ENCODE data around the gene TIA1.
A peak's percentile ranks its signal among the peaks of the same experiment; 100 is the strongest.
"Not testable (repeated sequence)": the region's sequence is repeated elsewhere in the genome, so short reads cannot be mapped to it uniquely, and the experiment has no call there.

Gene TIA1, protein sequence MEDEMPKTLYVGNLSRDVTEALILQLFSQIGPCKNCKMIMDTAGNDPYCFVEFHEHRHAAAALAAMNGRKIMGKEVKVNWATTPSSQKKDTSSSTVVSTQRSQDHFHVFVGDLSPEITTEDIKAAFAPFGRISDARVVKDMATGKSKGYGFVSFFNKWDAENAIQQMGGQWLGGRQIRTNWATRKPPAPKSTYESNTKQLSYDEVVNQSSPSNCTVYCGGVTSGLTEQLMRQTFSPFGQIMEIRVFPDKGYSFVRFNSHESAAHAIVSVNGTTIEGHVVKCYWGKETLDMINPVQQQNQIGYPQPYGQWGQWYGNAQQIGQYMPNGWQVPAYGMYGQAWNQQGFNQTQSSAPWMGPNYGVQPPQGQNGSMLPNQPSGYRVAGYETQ

DNA sequence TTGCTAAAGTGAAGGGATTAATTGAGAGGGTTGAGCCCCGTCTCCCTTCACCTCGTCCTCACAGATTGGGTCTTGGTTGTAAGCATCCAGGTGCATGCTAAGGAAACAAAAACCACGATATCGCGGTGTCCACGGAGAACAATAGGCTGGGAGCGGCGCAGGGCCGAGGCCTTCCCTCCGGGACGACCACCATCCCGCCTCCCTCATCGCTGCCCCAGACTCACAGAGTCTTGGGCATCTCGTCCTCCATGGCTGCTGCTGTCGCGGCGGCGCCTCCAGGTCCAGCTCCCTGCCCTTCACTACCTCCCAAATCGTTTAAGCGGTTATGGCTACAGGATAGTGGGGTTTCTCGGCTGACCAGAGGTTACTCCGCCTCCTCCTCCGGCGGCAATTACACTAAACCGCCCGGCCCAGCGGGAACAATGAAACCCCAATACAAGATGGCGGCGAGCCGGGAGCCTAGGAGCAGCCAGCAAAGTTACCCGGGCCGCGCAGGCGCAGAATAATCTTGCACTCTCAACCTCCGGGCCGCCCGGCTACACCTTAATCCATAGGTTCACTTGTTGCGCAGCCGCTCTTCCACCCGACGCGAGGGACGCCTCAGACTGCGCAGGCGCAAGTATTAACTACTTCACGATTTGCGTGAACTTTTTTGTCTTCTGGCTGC is at the start of gene TIA1:
Gene TIA1 (minus strand): TSS at position 448 of the 667 bp plus-strand sequence. CDS start 198 bp downstream, at position 250.
- peak; percentile 99 for DNase-seq

DNA sequence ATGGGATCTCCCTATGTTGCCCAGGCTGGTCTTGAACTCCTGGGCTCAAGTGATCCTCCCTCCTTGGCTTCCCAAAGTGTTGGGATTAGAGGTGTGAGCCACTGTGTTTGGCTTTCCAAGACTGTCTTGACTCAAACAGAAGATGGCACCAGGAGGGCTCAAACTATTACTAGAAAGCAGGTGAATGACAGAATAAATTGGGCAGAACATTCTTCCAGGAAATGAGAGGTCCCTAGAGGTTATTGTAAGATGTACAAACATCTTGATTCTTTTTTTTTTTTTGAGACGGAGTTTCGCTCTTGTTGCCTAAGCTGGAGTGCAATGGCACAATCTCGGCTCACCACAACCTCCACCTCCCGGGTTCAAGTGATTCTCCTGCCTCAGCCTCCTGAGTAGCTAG is 49.4 kb upstream of the TIA1 start:
- DNase-seq, result not testable (repeated sequence)

DNA sequence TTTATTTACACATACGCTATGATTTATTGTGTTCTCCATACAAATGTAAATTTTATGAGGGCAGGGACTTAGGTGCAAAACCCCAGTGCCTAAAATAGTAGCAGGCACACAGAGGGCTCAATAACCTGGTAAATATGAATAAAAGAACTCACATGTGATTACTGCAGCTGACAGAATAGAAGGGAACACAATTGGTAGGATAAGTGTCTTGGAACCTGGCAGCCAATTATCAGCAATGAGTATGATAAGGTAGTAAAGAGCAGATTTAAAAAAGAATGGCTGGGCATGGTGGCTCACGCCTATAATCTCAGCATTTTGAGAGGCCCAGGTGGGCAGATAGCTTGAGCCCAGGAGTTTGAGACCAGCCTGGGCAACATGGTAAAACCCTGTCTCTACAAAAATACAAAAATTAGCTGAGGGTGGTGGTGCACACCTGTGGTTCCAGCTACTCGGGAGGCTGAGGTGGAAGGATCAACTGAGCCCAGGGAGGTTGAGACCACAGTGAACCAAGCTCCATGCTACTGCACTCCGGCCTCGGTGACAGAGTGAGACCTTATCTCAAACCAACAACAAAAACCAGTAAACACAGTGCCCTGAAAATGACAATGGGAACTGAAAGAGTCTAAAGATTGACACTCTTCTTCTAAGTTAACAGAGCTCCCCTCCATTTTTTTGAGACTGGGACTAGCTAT is 35.2 kb upstream of the TIA1 start:
- DNase-seq, result no peak

DNA sequence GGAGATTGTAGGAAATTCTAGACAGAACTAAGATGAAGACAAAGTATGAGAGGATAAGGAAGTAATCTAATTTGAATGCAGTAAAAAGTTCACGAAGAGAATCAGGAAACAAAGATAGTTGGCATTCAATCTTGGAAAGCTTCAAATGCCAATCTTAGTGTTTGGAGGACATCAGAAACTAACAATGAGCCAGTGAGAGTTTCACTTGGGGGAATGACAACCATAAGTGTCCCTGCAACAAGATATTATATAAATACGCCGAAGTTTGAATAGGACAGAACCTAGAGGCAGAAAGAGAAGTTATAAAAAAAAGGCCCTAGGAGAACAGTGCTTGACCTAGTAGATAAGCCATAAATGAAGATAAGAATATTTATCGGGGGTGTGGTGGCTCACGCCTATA is 34.0 kb upstream of the TIA1 start:
- no peak for DNase-seq

DNA sequence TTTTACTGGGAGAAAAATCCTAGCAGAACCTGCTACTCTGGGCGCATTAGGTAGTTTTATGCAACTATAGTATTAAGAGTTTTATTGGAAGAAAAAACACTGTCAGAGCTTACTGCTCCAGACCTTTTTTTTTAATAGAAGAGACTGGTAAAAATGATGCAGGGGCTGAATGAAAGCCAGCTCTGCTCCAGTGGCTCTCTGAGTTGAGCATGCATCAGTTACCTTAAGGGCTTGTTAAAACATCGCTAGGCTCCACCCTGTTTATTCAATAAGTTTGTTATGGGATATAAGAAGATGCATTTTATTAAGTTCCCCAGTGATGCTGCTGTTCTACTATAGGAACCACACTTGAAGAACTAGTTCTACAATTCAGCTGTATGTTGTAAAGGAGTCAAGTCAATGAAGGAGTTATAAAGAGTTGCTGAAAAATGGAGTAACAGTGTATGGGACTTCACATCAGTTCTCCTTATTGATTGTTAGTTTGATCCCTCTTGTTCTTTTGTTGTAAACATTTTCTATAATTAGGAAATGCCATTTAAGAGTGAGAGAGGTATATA is 31.9 kb upstream of the TIA1 start:
- DNase-seq, result no peak

DNA sequence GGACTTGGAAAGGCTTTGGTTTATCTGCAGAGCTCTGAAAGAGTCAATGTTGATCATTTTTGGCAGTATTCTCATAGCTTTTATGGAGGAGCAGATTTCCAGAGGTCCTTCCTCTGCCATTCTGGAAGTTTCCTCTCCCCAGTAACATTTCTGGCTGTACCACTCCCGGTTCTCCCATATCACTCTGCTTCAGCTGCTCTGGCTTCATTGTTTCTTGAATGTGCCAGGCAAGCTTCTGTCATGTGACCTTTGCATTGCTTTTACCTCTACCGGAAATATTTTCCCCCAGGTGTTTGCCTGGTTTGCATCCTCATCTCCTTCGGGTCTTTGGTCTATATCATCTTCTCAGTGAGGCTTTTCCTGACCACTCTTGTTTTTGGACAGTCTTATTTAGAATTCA is 21.9 kb upstream of the TIA1 start:
- DNase-seq, result no peak

DNA sequence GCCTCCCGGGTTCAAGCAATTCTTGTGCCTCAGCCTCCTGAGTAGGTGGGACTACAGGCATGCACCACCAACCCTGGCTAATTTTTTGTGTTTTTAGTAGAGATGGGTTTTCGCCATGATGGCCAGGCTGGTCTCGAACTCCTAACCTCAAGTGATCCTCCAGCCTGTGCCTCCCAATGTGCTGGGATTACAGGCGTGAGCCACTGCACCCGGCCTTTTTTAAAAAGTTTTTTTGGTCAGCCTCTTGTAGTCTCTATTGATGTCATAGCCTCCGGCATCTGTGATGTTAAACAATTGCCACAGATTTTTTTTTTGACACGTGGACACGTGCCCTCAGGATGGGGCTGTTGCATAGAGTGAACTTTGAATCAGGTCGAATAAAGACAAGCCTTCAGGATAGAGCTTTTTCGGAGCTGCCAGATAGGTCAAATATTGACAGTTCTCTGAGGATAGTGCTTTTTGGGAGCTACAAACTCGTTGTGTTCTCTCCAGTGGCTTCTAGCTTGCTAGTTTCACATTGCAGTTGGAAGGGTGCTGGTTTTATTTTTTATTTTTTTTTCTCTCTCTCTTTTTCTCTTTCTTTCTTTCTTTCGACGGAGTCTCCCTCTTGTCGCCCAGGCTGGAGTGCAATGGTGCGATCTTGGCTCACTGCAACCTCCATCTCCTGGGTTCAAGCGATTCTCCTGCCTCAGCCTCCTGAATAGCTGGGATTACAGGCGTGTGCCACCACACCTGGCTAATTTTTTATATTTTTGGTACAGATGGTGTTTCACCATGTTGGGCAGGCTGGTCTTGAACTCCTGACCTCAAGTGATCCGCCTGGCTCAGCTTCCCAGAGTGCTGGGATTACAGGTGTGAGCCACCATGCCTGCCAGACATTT is 21.2 kb upstream of the TIA1 start:
- not testable (repeated sequence) for DNase-seq

DNA sequence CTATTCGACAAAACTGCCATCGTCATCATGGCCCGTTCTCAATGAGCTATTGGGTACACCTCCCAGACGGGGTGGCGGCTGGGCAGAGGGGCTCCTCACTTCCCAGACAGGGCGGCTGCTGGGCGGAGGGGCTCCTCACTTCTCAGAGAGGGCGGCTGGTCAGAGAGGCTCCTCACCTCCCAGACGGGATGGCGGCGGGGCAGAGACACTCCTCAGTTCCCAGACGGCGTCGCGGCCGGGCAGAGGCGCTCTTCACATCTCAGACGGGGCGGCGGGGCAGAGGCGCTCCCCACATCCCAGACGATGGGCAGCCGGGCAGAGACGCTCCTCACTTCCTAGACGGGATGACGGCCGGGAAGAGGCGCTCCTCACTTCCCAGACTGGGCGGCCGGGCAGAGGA is 18.5 kb upstream of the TIA1 start:
- DNase-seq, result not testable (repeated sequence)

DNA sequence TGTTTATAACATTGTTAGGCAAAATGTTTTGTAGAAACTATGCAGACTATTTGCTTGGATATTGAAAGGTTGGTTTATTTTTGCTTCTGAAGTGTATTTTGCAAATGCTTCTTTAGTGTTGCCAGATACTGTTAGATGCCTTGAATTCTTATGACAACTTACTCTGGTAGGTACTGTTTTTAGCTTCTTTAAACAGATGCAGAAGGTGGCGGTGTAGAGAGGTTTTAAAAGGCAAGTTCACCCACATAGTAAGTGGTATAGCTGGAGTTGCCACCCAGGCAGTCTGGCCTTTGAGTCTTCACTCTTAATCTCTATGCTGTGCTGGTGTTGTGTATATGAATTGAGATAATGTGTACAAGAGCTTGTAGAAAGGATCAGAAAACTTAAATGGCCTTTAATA is 13.1 kb upstream of the TIA1 start:
- no peak for DNase-seq

DNA sequence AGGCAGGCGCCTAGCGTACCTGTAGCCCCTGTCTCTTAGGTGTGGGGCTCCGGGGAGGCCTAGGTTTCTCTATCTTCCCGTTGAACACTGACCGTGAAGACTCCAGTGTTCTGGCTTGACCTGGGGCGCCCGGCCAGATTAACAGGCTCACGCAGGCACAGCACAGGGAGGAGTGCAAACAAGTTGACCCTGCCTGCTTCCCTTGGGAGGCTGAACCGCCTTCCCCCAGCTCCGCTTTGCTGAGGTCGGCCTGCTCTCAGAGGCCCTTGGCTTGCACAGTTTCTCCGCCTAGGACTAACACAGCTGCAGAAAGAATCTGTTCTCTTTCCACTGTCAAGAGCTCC is 10.1 kb upstream of the TIA1 start:
- no peak for DNase-seq

DNA sequence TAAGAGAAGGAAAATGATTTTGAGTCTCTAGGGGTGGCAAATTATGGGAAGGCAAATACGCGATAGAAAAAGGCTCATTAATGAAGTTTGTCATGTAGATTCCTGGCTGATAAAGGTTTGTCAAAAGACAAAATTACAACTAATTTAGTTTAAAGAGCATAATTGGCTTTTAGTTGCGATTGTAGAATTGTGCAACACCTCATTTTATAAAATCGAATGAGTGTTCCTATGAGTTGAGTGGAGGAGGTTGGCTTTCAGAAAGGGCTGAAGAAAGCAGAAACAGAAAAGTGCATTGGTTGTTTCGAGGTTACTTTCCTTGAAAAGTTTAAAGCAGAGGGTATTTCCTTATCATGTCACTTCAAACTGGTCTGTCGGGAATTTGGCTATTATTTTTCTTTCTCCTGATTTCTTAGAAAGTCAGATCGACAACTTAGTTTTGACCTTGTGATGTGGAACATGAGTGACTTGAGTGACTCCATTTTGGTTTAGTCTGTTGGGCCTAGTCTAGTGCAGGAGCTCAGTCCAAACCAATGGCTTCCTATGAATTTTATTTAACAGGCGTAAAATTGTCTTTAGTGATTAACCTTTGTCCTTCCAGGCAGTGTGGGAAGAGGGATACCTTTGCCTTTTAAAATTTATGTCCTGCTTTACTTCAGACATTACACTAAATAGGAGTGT is 7.3 kb upstream of the TIA1 start:
- DNase-seq, result no peak

DNA sequence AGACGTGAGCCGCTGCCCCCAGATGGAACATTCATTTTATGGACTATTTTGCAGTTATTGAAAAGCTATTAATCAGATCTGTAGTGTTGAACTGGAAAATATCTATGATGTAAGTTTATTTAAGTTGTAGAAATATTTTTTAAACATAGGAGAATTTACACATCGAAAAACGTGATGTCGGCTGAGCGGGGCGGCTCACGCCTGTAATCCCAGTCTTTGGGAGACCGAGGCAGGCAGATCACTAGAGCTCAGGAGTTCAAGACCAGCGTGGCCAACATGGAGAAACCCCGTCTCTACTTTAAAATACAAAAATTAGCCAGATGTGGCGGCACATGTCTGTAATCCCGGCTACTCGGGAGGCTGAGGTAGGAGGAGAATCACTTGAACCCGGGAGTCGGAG is 2.0 kb upstream of the TIA1 start:
- DNase-seq, result no peak

DNA sequence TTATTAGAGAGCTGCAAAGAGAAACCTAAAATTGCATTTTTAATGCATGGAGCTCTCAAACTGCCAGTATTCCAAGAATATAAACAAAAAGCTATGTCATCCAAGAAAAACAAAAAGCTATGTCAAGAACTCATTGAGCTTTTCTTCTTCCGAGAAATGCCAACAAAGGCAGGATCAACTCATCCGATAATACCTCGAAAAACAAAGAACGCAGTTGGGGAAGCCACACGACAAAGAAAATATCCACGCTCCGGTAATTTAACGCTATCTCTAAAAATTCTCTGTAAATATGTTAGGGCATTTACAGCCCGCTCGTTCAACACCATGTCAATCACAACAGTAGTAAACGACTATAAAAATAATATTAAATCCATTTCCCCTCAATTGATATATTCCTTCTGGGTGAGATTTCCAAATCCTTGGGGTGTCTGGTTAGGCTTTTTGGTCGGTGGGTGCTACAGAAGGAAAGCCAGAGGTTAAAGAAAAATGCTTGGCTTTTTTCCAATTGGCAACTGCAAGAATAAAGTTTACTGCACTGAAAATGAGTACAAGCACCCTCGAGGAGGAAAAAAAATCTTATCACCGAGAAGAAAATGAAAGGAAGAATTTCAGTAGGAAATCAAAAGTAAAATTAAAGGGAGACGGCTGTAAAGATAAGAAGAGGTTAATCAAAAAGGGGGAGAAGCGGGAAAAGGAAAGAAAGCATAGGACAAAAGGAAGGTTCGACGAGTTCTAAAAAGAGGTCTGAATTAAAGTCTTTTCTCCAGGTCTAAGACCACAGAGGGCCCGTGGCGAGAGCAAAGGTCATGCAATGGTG is 856 bp downstream of the TIA1 start:
- DNase-seq, result peak; percentile 7

DNA sequence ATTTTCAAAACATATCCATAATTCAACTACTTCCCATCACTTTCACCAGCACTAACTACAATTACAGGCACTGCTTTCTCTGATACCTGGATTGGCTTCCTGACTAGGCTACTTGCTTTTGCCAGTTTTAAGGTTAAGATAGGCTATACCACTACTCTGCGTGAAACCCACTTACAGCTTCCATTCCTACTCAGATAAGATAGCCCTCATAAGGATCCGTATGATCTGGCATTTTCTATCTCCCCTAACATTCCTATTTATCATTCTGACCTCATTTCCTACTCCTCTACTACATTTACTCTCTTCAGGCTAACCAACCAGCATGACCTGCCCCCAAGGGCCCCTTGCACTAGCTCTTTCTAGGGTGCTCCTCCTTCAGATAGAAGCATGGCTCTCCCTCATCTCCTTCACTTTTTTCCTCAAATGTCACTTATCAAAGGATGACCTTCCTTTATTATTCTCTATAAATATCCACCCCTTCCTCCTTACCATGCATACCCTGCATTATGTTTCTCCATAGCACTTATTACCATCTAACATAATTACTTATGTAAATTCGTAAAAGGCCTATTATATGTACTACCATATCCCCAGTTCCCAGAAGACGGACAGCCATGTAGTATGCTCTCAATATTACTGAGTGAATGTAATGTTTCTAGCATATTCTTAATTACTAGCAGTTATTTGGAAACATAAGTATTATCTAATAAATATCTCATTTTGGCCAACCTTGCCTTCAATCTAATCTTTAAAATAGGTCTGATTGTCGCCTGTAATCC is 4.4 kb downstream of the TIA1 start:
- DNase-seq, result no peak

DNA sequence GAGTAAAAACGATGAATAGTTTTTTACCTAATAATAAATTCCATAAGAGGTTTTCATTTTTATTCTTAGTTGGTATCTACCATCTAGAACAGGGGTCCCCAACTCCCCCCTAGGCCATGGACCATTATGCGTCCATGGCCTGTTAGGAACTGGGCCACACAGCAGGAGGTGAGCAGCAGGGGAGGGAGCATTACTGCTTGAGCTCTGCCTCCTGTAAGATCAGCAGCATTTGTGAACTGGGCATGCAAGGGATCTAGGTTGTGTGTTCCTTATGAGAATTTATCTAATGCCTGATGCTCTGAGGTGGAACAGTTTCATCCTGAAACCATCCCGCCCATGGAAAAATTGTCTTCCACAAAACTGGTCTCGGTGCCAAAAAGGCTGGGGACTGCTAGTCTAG is 5.9 kb downstream of the TIA1 start:
- no peak for DNase-seq

DNA sequence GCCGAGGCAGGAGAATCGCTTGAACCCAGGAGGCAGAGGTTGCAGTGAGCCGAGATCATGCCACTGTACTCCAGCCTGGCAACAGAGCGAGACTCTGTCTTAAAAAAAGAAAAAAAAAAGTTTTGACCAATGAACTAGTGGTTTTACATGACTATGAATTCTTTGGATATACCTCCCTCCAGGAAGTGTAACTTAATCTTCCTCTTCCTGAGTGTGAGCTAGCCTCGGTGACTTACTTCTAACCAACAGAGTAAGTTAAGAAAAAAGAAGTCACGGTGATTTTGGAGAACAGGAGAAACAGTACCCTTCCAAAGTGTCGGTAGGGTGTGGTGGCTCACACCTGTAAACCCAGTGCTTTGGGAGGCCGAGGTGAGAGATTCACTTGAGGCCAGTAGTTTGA is 7.1 kb downstream of the TIA1 start:
- no peak for DNase-seq

DNA sequence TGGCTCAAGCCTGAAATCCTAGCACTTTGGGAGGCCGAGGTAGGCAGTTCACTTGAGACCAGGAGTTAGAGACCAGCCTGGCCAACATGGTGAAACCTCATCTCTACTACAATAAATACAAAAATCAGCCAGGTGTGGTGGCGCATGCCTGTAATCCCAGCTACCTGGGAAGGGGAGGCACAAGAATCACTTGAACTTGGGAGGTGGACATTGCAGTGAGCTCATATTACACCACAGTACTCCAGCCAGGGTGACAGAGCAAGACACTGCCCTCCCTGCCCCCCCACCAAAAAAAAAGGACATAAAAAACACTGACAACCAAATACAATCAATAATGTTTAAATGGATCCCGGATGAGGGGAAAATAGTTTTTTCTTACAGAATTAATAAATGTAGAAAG is 7.8 kb downstream of the TIA1 start:
- DNase-seq, result no peak

DNA sequence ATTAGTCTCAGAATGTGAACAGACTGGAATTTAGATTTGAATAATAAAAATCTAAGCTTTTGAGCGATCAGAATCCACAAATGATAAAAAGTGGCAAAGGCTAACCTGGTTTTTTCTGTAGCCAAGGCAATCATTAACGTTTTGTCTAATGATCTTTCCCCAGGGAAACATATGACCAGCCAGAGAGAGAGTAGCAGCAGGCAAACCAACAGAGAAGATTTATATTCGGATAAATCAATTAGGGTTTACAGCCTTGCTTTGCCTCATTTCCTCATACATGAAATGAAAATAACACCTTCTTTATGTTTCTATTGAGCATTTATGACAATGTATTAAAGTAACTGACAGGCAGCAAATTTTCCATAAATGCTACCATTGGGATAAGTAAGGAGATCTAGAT is 14.5 kb downstream of the TIA1 start:
- no peak for DNase-seq

DNA sequence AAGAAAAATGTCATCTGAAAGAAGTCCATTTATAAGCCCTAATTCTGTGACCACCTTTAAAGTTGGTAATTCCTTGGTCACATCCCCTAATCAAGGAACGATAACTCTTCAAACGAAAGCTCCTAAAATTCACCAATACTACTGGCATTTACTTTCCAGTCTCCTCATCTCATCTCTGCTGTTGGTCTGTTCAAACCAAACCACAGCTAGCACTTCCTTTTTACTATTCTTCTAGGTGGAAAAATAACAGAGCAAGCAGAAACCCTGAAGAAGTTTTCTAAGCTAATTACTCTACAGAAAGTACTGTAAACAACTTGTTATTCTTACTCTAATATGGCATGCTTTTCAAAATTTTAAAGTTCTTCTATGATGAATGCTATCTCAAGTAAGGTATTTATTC is 21.6 kb downstream of the TIA1 start:
- no peak for DNase-seq

DNA sequence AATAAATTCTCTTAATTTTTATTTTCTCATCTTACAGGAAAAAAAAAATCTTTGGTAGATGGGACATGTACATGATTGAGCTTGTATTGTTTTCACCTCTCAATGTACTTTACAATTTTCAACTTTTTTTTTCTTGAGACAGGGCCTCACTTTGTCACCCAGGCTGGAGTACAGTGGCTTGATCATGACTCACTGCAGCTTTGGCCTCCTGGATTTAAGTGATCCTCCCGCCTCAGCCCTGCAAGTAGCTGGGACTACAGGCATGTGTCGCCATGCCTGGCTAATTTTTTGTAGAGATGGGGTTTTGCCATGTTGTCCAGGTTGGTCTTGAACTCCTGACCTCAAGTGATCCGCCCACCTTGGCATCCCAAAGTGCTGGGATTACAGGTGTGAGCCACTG is 25.1 kb downstream of the TIA1 start:
- DNase-seq, result not testable (repeated sequence)

Measured in CD4-positive, alpha-beta T cell treated with Interleukin-10 for 1 hour (primary cell).